Fibroblast of lung (primary cell): ENCODE results near the gene PRKCA.

Experiments
- CTCF ChIP-seq, 2 donors: IDR thresholded peaks in 1 of 2; conservative IDR thresholded peaks in 1 of 2; 1 replicate in 1 of 2; 2 replicates in 1 of 2; pipeline ENCODE4 v1.5.1; 2011 to 2012; ENCODE audit warnings: low read length in 2 of 2, control low read depth in 1 of 2, inconsistent platforms in 1 of 2, low read depth in 1 of 2, mild to moderate bottlenecking in 1 of 2
- EZH2 ChIP-seq: IDR thresholded peaks from 2 replicates; pipeline ENCODE4 v1.5.1; 2012; ENCODE audit warnings: low read length, control low read depth, mild to moderate bottlenecking; ENCODE audit errors: missing control alignments

GRCh38 chr17:66423056-66423955 lies 120.9 kb downstream of the PRKCA start:
- no peak for TF ChIP-seq EZH2
- TF ChIP-seq CTCF (conservative IDR thresholded peaks at IDR 0.05 in 1 of 2, IDR thresholded peaks at IDR 0.05 in 1 of 2; ENCODE audit: low read depth in 1 of 2, low read length in 2 of 2), result no peak
